Liver (tissue), 9 donors: ENCODE results near the gene DNAJC5G. TPM values are rescaled to one million over a fixed set of nuclear protein-coding genes. Genes with fewer than 3 reads are reported as not detected.

Source experiments
- DNase-seq: peaks from one replicate; pipeline ENCODE4 v3.0.0-alpha.2; 2017; ENCODE audit warnings: low spot score
- H3K27ac ChIP-seq, 2 donors: one replicate each; pipeline ENCODE4 v1.7.0; 2013; ENCODE audit warnings: inconsistent platforms in 2 of 2, low read length in 2 of 2, control low read depth in 1 of 2, low read depth in 1 of 2, mild to moderate bottlenecking in 1 of 2
- H3K27me3 ChIP-seq, 4 donors: one replicate each; pipeline versions ENCODE4 v1.6.1 to v1.7.0; 2013; ENCODE audit warnings: low read length in 3 of 4, inconsistent platforms in 1 of 4, mild to moderate bottlenecking in 1 of 4, moderate library complexity in 1 of 4; ENCODE audit not compliant: control insufficient read depth in 4 of 4, insufficient read depth in 4 of 4
- H3K36me3 ChIP-seq, 4 donors: one replicate each; pipeline versions ENCODE4 v1.6.1 to v1.7.0; 2013; ENCODE audit warnings: low read length in 3 of 4, mild to moderate bottlenecking in 3 of 4, low read depth in 1 of 4, moderate library complexity in 1 of 4; ENCODE audit not compliant: control insufficient read depth in 4 of 4, insufficient read depth in 3 of 4
- H3K4me1 ChIP-seq, 4 donors: one replicate each; pipeline versions ENCODE4 v1.6.1 to v1.7.0; 2013; ENCODE audit warnings: low read length in 3 of 4, mild to moderate bottlenecking in 3 of 4, moderate library complexity in 1 of 4; ENCODE audit not compliant: control insufficient read depth in 4 of 4, insufficient read depth in 4 of 4
- H3K4me3 ChIP-seq, 3 donors: one replicate each; pipeline versions ENCODE4 v1.6.1 to v1.7.0; 2013; ENCODE audit warnings: low read length in 3 of 3, control low read depth in 1 of 3, low read depth in 1 of 3, mild to moderate bottlenecking in 1 of 3
- H3K9ac ChIP-seq, 2 donors: one replicate each; pipeline ENCODE4 v1.7.0; 2013; ENCODE audit warnings: low read length in 2 of 2, mild to moderate bottlenecking in 2 of 2, moderate library complexity in 2 of 2, control low read depth in 1 of 2, low read depth in 1 of 2
- H3K9me3 ChIP-seq, 4 donors: one replicate each; pipeline versions ENCODE4 v1.6.1 to v1.7.0; 2013; ENCODE audit warnings: low read length in 3 of 4; ENCODE audit not compliant: control insufficient read depth in 4 of 4
- EGR1 ChIP-seq, 2 donors: IDR thresholded peaks; 2 replicates each; pipeline ENCODE4 v1.6.1; 2016 to 2018; ENCODE audit warnings: antibody characterized with exemption in 2 of 2, low read depth in 2 of 2
- FOXA1 ChIP-seq: IDR thresholded peaks from 2 replicates; pipeline ENCODE4 v1.6.1; 2016; ENCODE audit warnings: antibody characterized with exemption
- FOXA2 ChIP-seq: IDR thresholded peaks from 2 replicates; pipeline ENCODE4 v1.6.1; 2016; ENCODE audit warnings: antibody characterized with exemption
- GABPA ChIP-seq, 2 donors: IDR thresholded peaks in 1 of 2; conservative IDR thresholded peaks in 1 of 2; 2 replicates each; pipeline ENCODE4 v1.6.1; 2016; ENCODE audit warnings: antibody characterized with exemption in 2 of 2, mild to moderate bottlenecking in 1 of 2, moderate library complexity in 1 of 2
- HNF4G ChIP-seq: IDR thresholded peaks from 2 replicates; pipeline ENCODE4 v1.6.1; 2016; ENCODE audit warnings: antibody characterized with exemption
- JUND ChIP-seq, 2 donors: IDR thresholded peaks; 2 replicates each; pipeline ENCODE4 v1.6.1; 2016; ENCODE audit warnings: antibody characterized with exemption in 2 of 2
- NR2F2 ChIP-seq: IDR thresholded peaks from 2 replicates; pipeline ENCODE4 v1.6.1; 2016; ENCODE audit warnings: antibody characterized with exemption
- RAD21 ChIP-seq, 2 donors: IDR thresholded peaks; 2 replicates each; pipeline ENCODE4 v1.6.1; 2016; ENCODE audit warnings: antibody characterized with exemption in 2 of 2, mild to moderate bottlenecking in 2 of 2
- RXRA ChIP-seq, 2 donors: IDR thresholded peaks; 2 replicates each; pipeline ENCODE4 v1.6.1; 2017 to 2018; ENCODE audit warnings: antibody characterized with exemption in 2 of 2, mild to moderate bottlenecking in 1 of 2
- SP1 ChIP-seq: IDR thresholded peaks from 2 replicates; pipeline ENCODE4 v1.6.1; 2018; ENCODE audit warnings: antibody characterized with exemption, mild to moderate bottlenecking
- TAF1 ChIP-seq: conservative IDR thresholded peaks from 2 replicates; pipeline ENCODE4 v1.6.1; 2016; ENCODE audit warnings: antibody characterized with exemption, mild to moderate bottlenecking
- YY1 ChIP-seq: IDR thresholded peaks from 2 replicates; pipeline ENCODE4 v1.6.1; 2016; ENCODE audit warnings: antibody characterized with exemption, mild to moderate bottlenecking
- WGBS: extraction: QIAGEN DNeasy Blood & Tissue Kit; methylation state at CpG from one replicate; pipeline ENCODE4 v1.1.7; 2013; 5-methylcytosine and 5-hydroxymethylcytosine counted together
- polyA plus RNA-seq, 2 donors: library from polyadenylated mRNA; stranded (reverse) in 1 of 2; unstranded in 1 of 2; fragments of 200-250 nt in 1 of 2; fragments of >200 nt in 1 of 2; fragmentation: Nextera tagmentation in 1 of 2; extraction: Ambion mirVana in 1 of 2; gene quantifications; one replicate each; pipeline versions ENCODE4 v1.2.1 to v1.2.3, GENCODE V29; 2013 to 2015
- total RNA-seq, 2 donors: library from RNA; depleted of rRNA; stranded (reverse); fragments of >200 nt; gene quantifications; one replicate each; pipeline ENCODE4 v1.2.3, GENCODE V29; 2014
- TF ChIP-seq, protein P1 (sequence below): IDR thresholded peaks from 2 replicates; pipeline ENCODE4 v1.6.1; 2016; ENCODE audit warnings: antibody characterized with exemption, mild to moderate bottlenecking
- TF ChIP-seq, protein P2 (sequence below): fragments of 150-350 bp; IDR thresholded peaks from 2 replicates; pipeline ENCODE4 v1.5.1; 2017; ENCODE audit warnings: improper control_type of control experiment, low read depth, low read length; ENCODE audit not compliant: missing input control
- TF ChIP-seq, protein P3 (sequence below): IDR thresholded peaks from 2 replicates; pipeline ENCODE4 v1.6.1; 2016; ENCODE audit warnings: antibody characterized with exemption
- TF ChIP-seq, protein P4 (sequence below): IDR thresholded peaks from 2 replicates; pipeline ENCODE4 v1.6.1; 2016; ENCODE audit warnings: antibody characterized with exemption
- donor health status: healthy.
- donor health status: healthy.
- donor health status: healthy.
- donor health status: healthy.
- donor health status: healthy.

Gene DNAJC5G
- total and polyA plus RNA-seq, 4 donors = not detected

DNA sequence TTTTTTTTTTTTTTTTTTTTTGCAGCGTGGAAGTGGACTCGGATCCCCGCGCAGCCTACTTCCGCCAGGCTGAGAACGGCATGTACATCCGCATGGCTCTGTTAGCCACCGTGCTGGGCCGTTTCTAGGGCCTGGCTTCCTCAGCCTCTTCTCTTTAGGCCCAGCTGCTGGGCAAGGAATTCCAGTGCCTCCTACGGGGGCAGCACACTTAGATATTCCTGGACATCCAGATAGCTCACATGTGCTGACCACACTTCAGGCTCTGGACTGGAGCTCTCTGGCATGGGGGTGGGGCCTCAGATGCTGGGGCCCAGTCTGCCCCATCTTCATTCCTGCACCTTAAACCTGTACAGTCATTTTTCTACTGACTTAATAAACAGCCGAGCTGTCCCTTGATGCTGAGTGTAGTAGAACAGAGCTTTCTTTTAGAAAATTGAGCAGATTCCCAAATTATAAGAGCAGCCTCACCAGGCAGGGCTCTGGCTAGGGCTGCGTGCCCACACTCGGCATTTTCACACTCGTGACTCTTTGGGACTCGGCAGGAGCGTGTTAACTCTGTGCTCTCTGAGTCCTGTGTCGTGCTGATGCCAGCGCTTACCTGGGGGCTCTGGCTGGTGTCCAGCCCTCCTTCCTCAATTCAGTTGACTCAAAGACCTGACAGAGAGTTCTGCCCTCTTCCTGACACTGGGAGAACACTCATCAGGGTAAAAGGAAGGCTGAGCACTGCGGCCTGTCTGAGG, 31.7 kb upstream of the DNAJC5G start:
- H3K4me1 ChIP-seq = no peaks in the 10 kb centered on the region
- DNase-seq = no peak
- H3K9me3 ChIP-seq = no peaks in the 10 kb centered on the region
- H3K9ac ChIP-seq = no peak overlapping the region
- H3K36me3 ChIP-seq = peaks cover 23 to 58% (median 48%) of the 10 kb centered on the region in 4 donors
- no peak overlapping the region for H3K4me3 ChIP-seq
- no peaks in the 10 kb centered on the region for H3K27me3 ChIP-seq
- 95% methylated on average over 19 of the region's 19 CpGs for WGBS
- H3K27ac ChIP-seq = no peak overlapping the region
- TF ChIP-seq SP1 (no peak), JUND (IDR thresholded peaks at IDR 0.05) (no peak), FOXA2 (no peak), RXRA (IDR thresholded peaks at IDR 0.05) (no peak), YY1 (no peak), EGR1 (IDR thresholded peaks at IDR 0.05; ENCODE audit: low read depth in 2 of 2) (no peak)
- TF ChIP-seq, protein P1, sequence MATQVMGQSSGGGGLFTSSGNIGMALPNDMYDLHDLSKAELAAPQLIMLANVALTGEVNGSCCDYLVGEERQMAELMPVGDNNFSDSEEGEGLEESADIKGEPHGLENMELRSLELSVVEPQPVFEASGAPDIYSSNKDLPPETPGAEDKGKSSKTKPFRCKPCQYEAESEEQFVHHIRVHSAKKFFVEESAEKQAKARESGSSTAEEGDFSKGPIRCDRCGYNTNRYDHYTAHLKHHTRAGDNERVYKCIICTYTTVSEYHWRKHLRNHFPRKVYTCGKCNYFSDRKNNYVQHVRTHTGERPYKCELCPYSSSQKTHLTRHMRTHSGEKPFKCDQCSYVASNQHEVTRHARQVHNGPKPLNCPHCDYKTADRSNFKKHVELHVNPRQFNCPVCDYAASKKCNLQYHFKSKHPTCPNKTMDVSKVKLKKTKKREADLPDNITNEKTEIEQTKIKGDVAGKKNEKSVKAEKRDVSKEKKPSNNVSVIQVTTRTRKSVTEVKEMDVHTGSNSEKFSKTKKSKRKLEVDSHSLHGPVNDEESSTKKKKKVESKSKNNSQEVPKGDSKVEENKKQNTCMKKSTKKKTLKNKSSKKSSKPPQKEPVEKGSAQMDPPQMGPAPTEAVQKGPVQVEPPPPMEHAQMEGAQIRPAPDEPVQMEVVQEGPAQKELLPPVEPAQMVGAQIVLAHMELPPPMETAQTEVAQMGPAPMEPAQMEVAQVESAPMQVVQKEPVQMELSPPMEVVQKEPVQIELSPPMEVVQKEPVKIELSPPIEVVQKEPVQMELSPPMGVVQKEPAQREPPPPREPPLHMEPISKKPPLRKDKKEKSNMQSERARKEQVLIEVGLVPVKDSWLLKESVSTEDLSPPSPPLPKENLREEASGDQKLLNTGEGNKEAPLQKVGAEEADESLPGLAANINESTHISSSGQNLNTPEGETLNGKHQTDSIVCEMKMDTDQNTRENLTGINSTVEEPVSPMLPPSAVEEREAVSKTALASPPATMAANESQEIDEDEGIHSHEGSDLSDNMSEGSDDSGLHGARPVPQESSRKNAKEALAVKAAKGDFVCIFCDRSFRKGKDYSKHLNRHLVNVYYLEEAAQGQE = no peak
- TF ChIP-seq, protein P2, sequence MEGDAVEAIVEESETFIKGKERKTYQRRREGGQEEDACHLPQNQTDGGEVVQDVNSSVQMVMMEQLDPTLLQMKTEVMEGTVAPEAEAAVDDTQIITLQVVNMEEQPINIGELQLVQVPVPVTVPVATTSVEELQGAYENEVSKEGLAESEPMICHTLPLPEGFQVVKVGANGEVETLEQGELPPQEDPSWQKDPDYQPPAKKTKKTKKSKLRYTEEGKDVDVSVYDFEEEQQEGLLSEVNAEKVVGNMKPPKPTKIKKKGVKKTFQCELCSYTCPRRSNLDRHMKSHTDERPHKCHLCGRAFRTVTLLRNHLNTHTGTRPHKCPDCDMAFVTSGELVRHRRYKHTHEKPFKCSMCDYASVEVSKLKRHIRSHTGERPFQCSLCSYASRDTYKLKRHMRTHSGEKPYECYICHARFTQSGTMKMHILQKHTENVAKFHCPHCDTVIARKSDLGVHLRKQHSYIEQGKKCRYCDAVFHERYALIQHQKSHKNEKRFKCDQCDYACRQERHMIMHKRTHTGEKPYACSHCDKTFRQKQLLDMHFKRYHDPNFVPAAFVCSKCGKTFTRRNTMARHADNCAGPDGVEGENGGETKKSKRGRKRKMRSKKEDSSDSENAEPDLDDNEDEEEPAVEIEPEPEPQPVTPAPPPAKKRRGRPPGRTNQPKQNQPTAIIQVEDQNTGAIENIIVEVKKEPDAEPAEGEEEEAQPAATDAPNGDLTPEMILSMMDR = no peak
- TF ChIP-seq, protein P3, sequence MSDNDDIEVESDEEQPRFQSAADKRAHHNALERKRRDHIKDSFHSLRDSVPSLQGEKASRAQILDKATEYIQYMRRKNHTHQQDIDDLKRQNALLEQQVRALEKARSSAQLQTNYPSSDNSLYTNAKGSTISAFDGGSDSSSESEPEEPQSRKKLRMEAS = no peak

DNA sequence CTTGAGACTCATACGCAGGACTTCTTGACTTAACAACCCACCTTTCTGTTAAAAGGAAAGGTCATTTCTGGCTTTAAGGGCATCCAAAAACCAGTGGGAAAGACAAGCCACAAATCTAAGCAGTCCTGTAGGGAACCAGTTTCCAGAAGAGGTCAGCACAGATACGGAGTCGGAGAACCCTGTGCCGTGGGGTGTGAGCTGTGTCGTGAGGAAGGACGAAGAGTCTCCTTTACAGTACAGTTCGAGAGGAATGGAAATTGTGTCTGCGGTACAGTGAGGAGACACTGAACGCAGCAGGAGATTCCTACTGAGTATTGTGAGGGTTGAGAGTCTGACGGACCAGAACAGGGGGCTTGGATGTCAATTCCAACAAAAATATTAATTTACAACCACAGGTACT, 30.1 kb upstream of the DNAJC5G start:
- no peak overlapping the region for H3K9ac ChIP-seq
- no peak overlapping the region for H3K27ac ChIP-seq
- no peak overlapping the region for H3K4me3 ChIP-seq
- WGBS = 91% methylated on average over 10 of the region's 10 CpGs
- no peaks in the 10 kb centered on the region for H3K9me3 ChIP-seq
- DNase-seq = no peak
- H3K4me1 ChIP-seq = peaks cover 0 to 5% (median 2%) of the 10 kb centered on the region in 4 donors
- H3K27me3 ChIP-seq = no peaks in the 10 kb centered on the region
- peaks cover 20 to 44% (median 38%) of the 10 kb centered on the region in 4 donors for H3K36me3 ChIP-seq
- TF ChIP-seq, protein P2 = no peak
- TF ChIP-seq GABPA (IDR thresholded peaks at IDR 0.05 in 1 of 2, conservative IDR thresholded peaks at IDR 0.05 in 1 of 2) = no peak
- TF ChIP-seq, protein P4, sequence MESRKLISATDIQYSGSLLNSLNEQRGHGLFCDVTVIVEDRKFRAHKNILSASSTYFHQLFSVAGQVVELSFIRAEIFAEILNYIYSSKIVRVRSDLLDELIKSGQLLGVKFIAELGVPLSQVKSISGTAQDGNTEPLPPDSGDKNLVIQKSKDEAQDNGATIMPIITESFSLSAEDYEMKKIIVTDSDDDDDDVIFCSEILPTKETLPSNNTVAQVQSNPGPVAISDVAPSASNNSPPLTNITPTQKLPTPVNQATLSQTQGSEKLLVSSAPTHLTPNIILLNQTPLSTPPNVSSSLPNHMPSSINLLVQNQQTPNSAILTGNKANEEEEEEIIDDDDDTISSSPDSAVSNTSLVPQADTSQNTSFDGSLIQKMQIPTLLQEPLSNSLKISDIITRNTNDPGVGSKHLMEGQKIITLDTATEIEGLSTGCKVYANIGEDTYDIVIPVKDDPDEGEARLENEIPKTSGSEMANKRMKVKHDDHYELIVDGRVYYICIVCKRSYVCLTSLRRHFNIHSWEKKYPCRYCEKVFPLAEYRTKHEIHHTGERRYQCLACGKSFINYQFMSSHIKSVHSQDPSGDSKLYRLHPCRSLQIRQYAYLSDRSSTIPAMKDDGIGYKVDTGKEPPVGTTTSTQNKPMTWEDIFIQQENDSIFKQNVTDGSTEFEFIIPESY = no peak
- TF ChIP-seq TAF1 = no peak
- TF ChIP-seq FOXA1 = no peak
- TF ChIP-seq FOXA2 = no peak
- TF ChIP-seq RAD21 (IDR thresholded peaks at IDR 0.05) = no peak
- TF ChIP-seq YY1 = no peak
- TF ChIP-seq NR2F2 = no peak
- TF ChIP-seq RXRA (IDR thresholded peaks at IDR 0.05) = no peak
- TF ChIP-seq, protein P1 = no peak
- TF ChIP-seq, protein P3 = no peak
- TF ChIP-seq HNF4G = no peak
- TF ChIP-seq EGR1 (IDR thresholded peaks at IDR 0.05; ENCODE audit: low read depth in 2 of 2) = no peak
- no peak for TF ChIP-seq JUND (IDR thresholded peaks at IDR 0.05)
